ENCODE measurements around the gene MYORG.
"Not testable (repeated sequence)": the region's sequence is repeated elsewhere in the genome, so short reads cannot be mapped to it uniquely, and the experiment has no call there.

The MYORG gene

GRCh38 chr9:34369636-34370035, 7.1 kb downstream of the MYORG start:
- TF ChIP-seq GATA1 (IDR thresholded peaks at IDR 0.05; ENCODE audit: low read depth, low read length), result no peak
- no peak for DNase-seq

DNA sequence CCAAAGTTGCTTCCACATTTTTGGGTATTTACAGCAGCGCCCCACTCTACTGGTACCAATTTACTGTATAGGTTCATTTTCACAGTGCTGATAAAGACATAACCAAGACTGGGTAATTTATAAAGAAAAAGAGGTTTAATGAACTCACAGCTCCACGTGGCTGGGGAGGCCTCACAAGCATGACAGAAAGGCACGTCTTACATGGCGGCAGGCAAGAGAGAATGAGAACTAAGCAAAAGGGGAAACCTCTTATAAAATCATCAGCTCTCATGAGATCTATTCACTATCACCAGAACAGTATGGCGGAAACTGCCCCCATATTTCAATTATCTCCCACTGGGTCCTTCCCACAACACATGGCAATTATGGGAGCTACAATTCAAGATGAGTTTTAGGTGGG, 7.9 kb downstream of the MYORG start:
- not testable (repeated sequence) for DNase-seq

GRCh38 chr9:34367751-34368410, 8.8 kb downstream of the MYORG start:
- DNase-seq, result not testable (repeated sequence)

DNA sequence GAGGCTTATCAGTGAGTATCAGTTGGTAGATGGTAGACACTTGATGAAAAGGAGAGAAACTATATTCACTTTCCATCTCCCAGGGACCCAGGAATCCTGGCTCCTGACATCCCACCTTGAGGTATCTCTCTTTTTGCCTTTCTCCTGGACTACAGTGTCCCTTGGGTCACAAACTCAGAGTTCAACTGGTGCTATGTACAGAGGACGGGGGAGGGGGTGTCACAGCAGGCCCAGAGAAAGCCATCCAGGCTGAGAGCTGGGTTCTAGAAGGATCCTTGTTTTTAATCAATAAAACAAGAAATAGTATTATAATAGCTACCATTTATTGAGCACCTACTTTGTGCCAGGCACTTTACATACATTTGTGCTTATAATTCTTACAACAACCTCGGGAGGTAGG, 10.3 kb downstream of the MYORG start:
- no peak for DNase-seq

DNA sequence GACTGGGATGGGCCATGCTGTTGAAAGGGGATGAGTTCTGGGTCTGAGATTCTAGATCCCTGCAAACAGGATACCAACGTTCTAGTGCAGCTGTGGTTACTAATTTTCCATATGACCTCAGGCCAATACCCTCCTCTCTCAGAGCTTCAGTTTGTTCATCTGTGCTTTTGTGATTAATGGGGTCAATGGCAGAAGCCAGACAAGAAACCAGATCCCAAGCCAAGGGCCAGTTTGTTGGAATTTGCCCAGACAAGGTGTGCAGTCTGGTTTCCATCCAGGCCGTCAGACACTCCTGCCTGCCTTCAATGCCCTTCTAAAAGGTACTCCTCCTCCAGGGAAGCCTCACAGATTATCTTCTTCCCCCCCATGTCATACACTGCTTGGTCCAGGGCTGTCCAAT, 11.4 kb downstream of the MYORG start:
- TF ChIP-seq GATA1 (IDR thresholded peaks at IDR 0.05; ENCODE audit: low read depth, low read length) (no peak), POLR2A (IDR thresholded peaks at IDR 0.05; ENCODE audit: low read length) (no peak)
- no peak for DNase-seq

More for the DNA sequence above, 10.3 kb downstream of the MYORG start:
- no peak for TF ChIP-seq POLR2A (IDR thresholded peaks at IDR 0.05; ENCODE audit: low read length)
- TF ChIP-seq GATA1 (IDR thresholded peaks at IDR 0.05; ENCODE audit: low read depth, low read length), result no peak

DNA sequence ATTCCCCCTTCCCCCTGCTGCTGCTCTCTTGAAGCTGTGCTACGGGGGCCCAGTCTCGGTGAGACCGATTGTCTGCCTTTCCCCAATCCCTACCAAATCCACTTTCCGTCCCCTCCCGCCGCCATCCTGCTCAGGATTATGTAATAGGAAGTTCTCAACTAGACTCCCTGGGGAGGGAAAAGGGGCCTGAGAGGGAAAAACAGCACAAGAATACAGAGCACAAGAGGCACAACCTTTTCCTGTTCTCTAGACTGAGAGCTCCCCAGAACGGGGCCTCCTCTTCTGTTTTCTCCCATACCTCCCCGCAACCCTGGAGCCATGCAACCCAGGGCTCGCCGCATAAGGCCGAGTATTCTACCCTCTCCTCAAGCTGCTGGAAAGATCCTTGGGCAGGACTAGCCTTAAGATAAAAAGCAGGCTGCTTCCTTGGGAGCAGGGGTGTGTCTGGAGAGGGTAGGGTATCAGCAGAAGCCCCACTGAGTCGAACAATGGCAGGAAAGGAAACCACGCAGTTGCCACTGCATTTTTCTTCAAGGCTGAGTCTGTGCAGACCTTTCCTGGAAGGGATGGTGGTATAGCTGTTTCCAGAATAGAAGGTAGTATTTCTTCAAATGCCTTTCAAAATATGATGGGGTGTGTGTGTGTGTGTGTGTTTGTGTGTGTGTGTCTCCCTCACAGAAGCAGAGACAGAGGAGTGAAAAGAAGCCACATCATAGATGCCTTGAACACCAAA, 12.9 kb downstream of the MYORG start:
- TF ChIP-seq POLR2A (IDR thresholded peaks at IDR 0.05; ENCODE audit: low read length) (no peak), GATA1 (IDR thresholded peaks at IDR 0.05; ENCODE audit: low read depth, low read length) (no peak)
- DNase-seq, result no peak

- DNase-seq, result no peak
- TF ChIP-seq POLR2A (IDR thresholded peaks at IDR 0.05; ENCODE audit: low read length), result no peak
- no peak for TF ChIP-seq GATA1 (IDR thresholded peaks at IDR 0.05; ENCODE audit: low read depth, low read length)
These were observed 14.0 kb downstream of the MYORG start for GRCh38 chr9:34362614-34363214.

GRCh38 chr9:34352957-34353356, 23.7 kb downstream of the MYORG start:
- not testable (repeated sequence) for DNase-seq

DNA sequence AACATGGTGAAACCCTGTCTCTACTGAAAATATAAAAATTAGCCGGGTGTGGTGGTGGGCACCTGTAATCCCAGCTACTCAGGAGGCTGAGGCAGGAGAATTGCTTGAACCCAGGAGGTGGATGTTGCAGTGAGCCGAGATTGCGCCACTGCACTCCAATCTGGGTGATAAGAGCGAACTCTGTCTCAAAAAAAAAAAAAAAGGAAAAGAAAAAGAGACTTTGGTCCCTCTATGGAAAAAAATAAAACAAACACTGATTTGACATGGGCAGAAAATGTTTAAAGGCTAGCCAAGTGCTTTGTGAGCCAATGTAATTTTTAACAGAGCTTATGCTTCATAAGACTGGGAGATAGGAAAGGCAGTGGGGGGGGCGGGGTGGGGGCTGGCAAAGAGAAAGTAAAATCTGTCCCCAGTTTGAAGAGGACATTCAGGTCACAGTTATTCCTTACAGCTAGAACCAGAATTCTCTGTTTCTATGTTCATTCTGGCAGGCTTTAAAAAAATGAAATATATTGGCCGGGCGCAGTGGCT, 24.5 kb downstream of the MYORG start:
- not testable (repeated sequence) for DNase-seq

GRCh38 chr9:34349324-34349723, 27.4 kb downstream of the MYORG start:
- DNase-seq, result no peak
- TF ChIP-seq POLR2A (IDR thresholded peaks at IDR 0.05; ENCODE audit: low read length) (no peak), GATA1 (IDR thresholded peaks at IDR 0.05; ENCODE audit: low read depth, low read length) (no peak)

DNA sequence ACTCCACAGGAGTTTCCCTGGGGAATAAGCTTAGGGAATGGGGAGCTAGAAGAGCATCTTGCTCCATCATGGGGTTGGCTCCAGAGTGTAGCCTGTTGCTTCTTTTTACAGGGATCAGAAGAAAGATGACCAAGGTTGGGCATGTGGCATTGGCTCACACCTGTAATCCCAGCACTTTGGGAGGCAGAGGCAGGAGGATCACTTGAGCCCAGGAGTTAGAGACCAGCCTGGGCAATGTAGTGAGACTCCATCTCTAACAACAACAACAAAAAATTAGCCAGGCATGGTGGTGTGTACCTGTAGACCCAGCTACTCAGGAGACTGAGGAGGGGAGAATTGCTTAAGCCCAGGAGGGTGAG, 28.9 kb downstream of the MYORG start:
- no peak for TF ChIP-seq POLR2A (IDR thresholded peaks at IDR 0.05; ENCODE audit: low read length)
- no peak for TF ChIP-seq GATA1 (IDR thresholded peaks at IDR 0.05; ENCODE audit: low read depth, low read length)
- DNase-seq, result no peak

- TF ChIP-seq GATA1 (IDR thresholded peaks at IDR 0.05; ENCODE audit: low read depth, low read length), result no peak
- TF ChIP-seq POLR2A (IDR thresholded peaks at IDR 0.05; ENCODE audit: low read length), result no peak
- DNase-seq, result no peak
These were observed 29.6 kb downstream of the MYORG start for GRCh38 chr9:34346873-34347799.

- DNase-seq, result no peak
- TF ChIP-seq POLR2A (IDR thresholded peaks at IDR 0.05; ENCODE audit: low read length), result no peak
- TF ChIP-seq GATA1 (IDR thresholded peaks at IDR 0.05; ENCODE audit: low read depth, low read length), result no peak
These were observed 33.1 kb downstream of the MYORG start for GRCh38 chr9:34343605-34344004.

- no peak for TF ChIP-seq GATA1 (IDR thresholded peaks at IDR 0.05; ENCODE audit: low read depth, low read length)
- TF ChIP-seq POLR2A (IDR thresholded peaks at IDR 0.05; ENCODE audit: low read length), result no peak
- no peak for DNase-seq
These were observed 33.6 kb downstream of the MYORG start for GRCh38 chr9:34343090-34343489.
